ENCODE measurements around the gene CENPP. TPM values are rescaled to one million over a fixed set of nuclear protein-coding genes. Genes with fewer than 3 reads are reported as not detected.

Gene CENPP
- polyA plus RNA-seq, 2 of the 4 experiments (the other 2 are of a cell fraction) = 7.2 to 13.4 TPM

- Histone ChIP-seq H3K4me3 (no peak overlapping the region), H3K4me1 (no peaks in the 10 kb centered on the region), H3K27ac (no peak overlapping the region), H3K9me3 (no peaks in the 10 kb centered on the region), H3K4me2 (no peak overlapping the region)
- CTCF ChIA-PET = interaction anchor here (0.7 to 1.0 kb wide), 3 partner anchors 8 to 122 kb away, joined by 3 read pairs; no protein-coding TSS in a partner anchor
- peak; percentile 24 to 25 for DNase-seq (ENCODE audit: low read depth in 1 of 2, low spot score in 1 of 2)
- no peak for FAIRE-seq
- POLR2A ChIA-PET = no interaction called here
- 20% methylated on average over 3 of the region's 3 CpGs for WGBS (ENCODE audit: missing lambda C conversion rate)
- peak; percentile 77 to 81 for ATAC-seq
- TF ChIP-seq NR3C1 (IDR thresholded peaks at IDR 0.05) (no peak), REST (IDR thresholded peaks at IDR 0.05) (no peak), HOXB5 (CRISPR knock-in tag; IDR thresholded peaks at IDR 0.05) (no peak), E2F6 (IDR thresholded peaks at IDR 0.05; ENCODE audit: borderline replicate concordance, low read depth) (no peak), CTCF (IDR thresholded peaks at IDR 0.05) (peak; percentile 53), EHMT2 (IDR thresholded peaks at IDR 0.05; ENCODE audit: low read depth) (no peak), BCL3 (IDR thresholded peaks at IDR 0.05) (no peak), CBX2 (IDR thresholded peaks at IDR 0.05; ENCODE audit: borderline replicate concordance, low read depth) (no peak), PBX3 (IDR thresholded peaks at IDR 0.05) (no peak), SMC3 (IDR thresholded peaks at IDR 0.05) (0 out of 3 replicates have a peak, but pooled peaks have one; percentile 32), EP300 (IDR thresholded peaks at IDR 0.05) (no peak), RAD21 (conservative IDR thresholded peaks at IDR 0.05 in 1 of 2, IDR thresholded peaks at IDR 0.05 in 1 of 2) (peak; percentile 38 to 46; a peak in 4 of 5 replicates), NPAS2 (CRISPR knock-in tag; IDR thresholded peaks at IDR 0.05; ENCODE audit: borderline replicate concordance) (no peak)
Measured at GRCh38 chr9:92455217-92455616, 129.5 kb downstream of the CENPP start.

- ChIA-PET CTCF (no interaction called here), POLR2A (no interaction called here)
- Histone ChIP-seq H3K4me3 (no peak overlapping the region), H3K4me1 (no peaks in the 10 kb centered on the region), H3K4me2 (no peak overlapping the region), H3K9me3 (no peaks in the 10 kb centered on the region), H3K27ac (no peak overlapping the region)
- WGBS (ENCODE audit: missing lambda C conversion rate) = 92% methylated on average over 4 of the region's 4 CpGs
- DNase-seq (ENCODE audit: low read depth in 1 of 2, low spot score in 1 of 2) (no peak), ATAC-seq (no peak), FAIRE-seq (no peak)
- no peak for TF ChIP-seq JUNB (IDR thresholded peaks at IDR 0.05)
- TF ChIP-seq HMGXB4 (CRISPR knock-in tag; IDR thresholded peaks at IDR 0.05; ENCODE audit: borderline replicate concordance) = no peak
- no peak for TF ChIP-seq USF2 (IDR thresholded peaks at IDR 0.05)
- no peak for TF ChIP-seq HES2 (IDR thresholded peaks at IDR 0.05)
- TF ChIP-seq HOXA7 (CRISPR knock-in tag; IDR thresholded peaks at IDR 0.05) = no peak
- no peak for TF ChIP-seq FOXS1 (CRISPR knock-in tag; IDR thresholded peaks at IDR 0.05)
- no peak for TF ChIP-seq PHF8 (IDR thresholded peaks at IDR 0.05; ENCODE audit: borderline replicate concordance, low read depth)
- no peak for TF ChIP-seq HOXB13 (CRISPR knock-in tag; IDR thresholded peaks at IDR 0.05; ENCODE audit: low read depth)
- TF ChIP-seq NPAS2 (CRISPR knock-in tag; IDR thresholded peaks at IDR 0.05; ENCODE audit: borderline replicate concordance) = no peak
- TF ChIP-seq CBX8 (IDR thresholded peaks at IDR 0.05) = no peak
- no peak for TF ChIP-seq CHD4 (IDR thresholded peaks at IDR 0.05; ENCODE audit: borderline replicate concordance)
Measured at GRCh38 chr9:92457576-92457975, 131.8 kb downstream of the CENPP start.

Data from A549 (cell line).